ENCODE results near the gene GPR132. TPM values are rescaled to one million over a fixed set of nuclear protein-coding genes. Genes with fewer than 3 reads are reported as not detected.

GPR132 gene
- total RNA-seq, 6 experiments from 2014 or later, result 0.05 to 0.14 TPM; not detected in 4

- no peak for TF ChIP-seq CTCF (IDR thresholded peaks at IDR 0.05)
- peaks cover 6% of the 10 kb centered on the region; the same call in 1 of the 2 replicates for H3K9me3 Mint-ChIP-seq
- no peaks in the 10 kb centered on the region for H3K27me3 Mint-ChIP-seq (ENCODE audit: insufficient read depth)
- H3K27ac Mint-ChIP-seq, result peak overlapping the region; percentile 93; the same call in 1 of the 2 replicates
- H3K4me1 Mint-ChIP-seq (ENCODE audit: low read depth), result peaks cover 75% of the 10 kb centered on the region
- DNase-seq, result no peak
- peak overlapping the region; percentile 94 for H3K4me3 Mint-ChIP-seq
- H3K36me3 Mint-ChIP-seq (ENCODE audit: low read depth), result peaks cover 25% of the 10 kb centered on the region
Observed at GRCh38 chr14:105022276-105022670, 43.0 kb downstream of the GPR132 start.

- Mint-ChIP-seq H3K36me3 (ENCODE audit: low read depth) (peaks cover 27% of the 10 kb centered on the region), H3K27ac (peak overlapping the region; percentile 93), H3K4me3 (peak overlapping the region; percentile 94), H3K4me1 (ENCODE audit: low read depth) (peaks cover 77% of the 10 kb centered on the region), H3K27me3 (ENCODE audit: insufficient read depth) (no peaks in the 10 kb centered on the region), H3K9me3 (peaks cover 6% of the 10 kb centered on the region; the same call in 1 of the 2 replicates)
- no peak for DNase-seq
- peak; percentile 51 for TF ChIP-seq CTCF (IDR thresholded peaks at IDR 0.05)
Observed at GRCh38 chr14:105021656-105022275, 43.5 kb downstream of the GPR132 start.

GRCh38 chr14:105020815-105021655 is 44.2 kb downstream of the GPR132 start, which contains the start of gene CDCA4:
TSS of gene CDCA4 (minus strand) at chr14:105021083. CDS start at chr14:105011929, 9,154 bp downstream.
- Mint-ChIP-seq H3K4me3 (peak within 1 kb of the TSS; percentile 96), H3K36me3 (ENCODE audit: low read depth) (peaks cover 30% of the 10 kb centered on the region), H3K27me3 (ENCODE audit: insufficient read depth) (peaks cover 2% of the 10 kb centered on the region; the same call in 1 of the 2 replicates), H3K9me3 (peaks cover 1% of the 10 kb centered on the region; the same call in 1 of the 2 replicates), H3K27ac (peak within 1 kb of the TSS; percentile 93), H3K4me1 (ENCODE audit: low read depth) (peaks cover 78% of the 10 kb centered on the region)
- peak; percentile 92 for DNase-seq
- TF ChIP-seq CTCF (IDR thresholded peaks at IDR 0.05), result peak; percentile 41

GRCh38 chr14:105019861-105020814 is 45.1 kb downstream of the GPR132 start:
- Mint-ChIP-seq H3K4me3 (peak overlapping the region; percentile 96), H3K4me1 (ENCODE audit: low read depth) (peaks cover 75% of the 10 kb centered on the region), H3K36me3 (ENCODE audit: low read depth) (peaks cover 31% of the 10 kb centered on the region), H3K27me3 (ENCODE audit: insufficient read depth) (peaks cover 2% of the 10 kb centered on the region), H3K9me3 (no peaks in the 10 kb centered on the region), H3K27ac (peak overlapping the region; percentile 86)
- TF ChIP-seq CTCF (IDR thresholded peaks at IDR 0.05), result no peak
- no peak for DNase-seq

GRCh38 chr14:105018414-105018813 is 46.8 kb downstream of the GPR132 start:
- Mint-ChIP-seq H3K9me3 (no peaks in the 10 kb centered on the region), H3K27me3 (ENCODE audit: insufficient read depth) (peaks cover 2% of the 10 kb centered on the region), H3K27ac (no peak overlapping the region), H3K36me3 (ENCODE audit: low read depth) (peaks cover 31% of the 10 kb centered on the region), H3K4me1 (ENCODE audit: low read depth) (peaks cover 79% of the 10 kb centered on the region), H3K4me3 (peak overlapping the region; percentile 96)
- no peak for DNase-seq
- no peak for TF ChIP-seq CTCF (IDR thresholded peaks at IDR 0.05)

Data from HFFc6 (cell line).